HCT116 (cell line): ENCODE measurements around the gene BLTP3B. TPM values are rescaled to one million over a fixed set of nuclear protein-coding genes. Genes with fewer than 3 reads are reported as not detected.

ENCODE experiments used
- ATAC-seq: fragments of 200-7000 bp; cut with Tn5 transposase; 2 replicates; pipeline ENCODE4 v1.9.1; 2020; ENCODE audit warnings: mild to moderate bottlenecking, moderate library complexity
- BruUV-seq: library from RNA; stranded (reverse); fragments of 400-500 nt; replicated peaks from 2 replicates; lab custom pipeline; 2021; lab: Mats Ljungman, UMichigan
- CTCF ChIA-PET: fragments of 300-600 bp; sonication (Branson Sonifier 250); formaldehyde crosslinking; loops from one replicate; lab custom pipeline; 2021; ENCODE audit warnings: antibody characterized with exemption; lab: Charles Lee
- POLR2A ChIA-PET: fragments of 300-600, 350-600 bp; sonication (Branson Sonifier 250); formaldehyde crosslinking; loops from one replicate; lab custom pipeline; 2021; ENCODE audit warnings: antibody characterized with exemption; lab: Charles Lee
- RAD21 ChIA-PET, 2 experiments: fragments of 300-600 bp; sonication (Branson Sonifier 250); formaldehyde crosslinking; loops; one replicate each; lab custom pipeline; 2023; ENCODE audit warnings: low total read pairs in 2 of 2; ENCODE audit not compliant: uncharacterized antibody in 2 of 2, unreplicated experiment in 2 of 2, low non-redundant PET in 1 of 2; lab: Charles Lee
- DNase-seq: peaks from one replicate; pipeline ENCODE4 v3.0.0-alpha.2; 2010; ENCODE audit warnings: low read depth, low spot score
- H2AFZ ChIP-seq: fragments of 200-600 bp; shearing (Covaris generic), sonication (generic); 2 replicates; pipeline ENCODE4 v1.6.1; 2017; ENCODE audit warnings: low read depth, mixed run types, mixed read lengths, antibody characterized with exemption, low read length; ENCODE audit not compliant: poor library complexity, severe bottlenecking
- H3K27ac ChIP-seq: 2 replicates; pipeline ENCODE4 v1.5.1; 2012; ENCODE audit warnings: low read depth, low read length
- H3K27me3 ChIP-seq: fragments of 200-600 bp; sonication (generic); 2 replicates; pipeline ENCODE4 v1.6.1; 2016; ENCODE audit warnings: mixed run types, low read length, mixed read lengths; ENCODE audit not compliant: insufficient read depth
- H3K36me3 ChIP-seq, 2 experiments: fragments of 200-500 bp in 1 of 2; fragments of 200-600 bp in 1 of 2; sonication (Bioruptor generic) in 1 of 2; sonication (generic) in 1 of 2; 2 replicates each; pipeline versions ENCODE4 v1.5.1 to v1.6.1; 2014 to 2016; ENCODE audit warnings: low read length in 2 of 2, inconsistent platforms in 1 of 2, mixed read lengths in 1 of 2, mixed run types in 1 of 2; ENCODE audit not compliant: insufficient read depth in 2 of 2, control insufficient read depth in 1 of 2
- H3K4me1 ChIP-seq, 2 experiments: fragments of 200-600 bp in 1 of 2; sonication (generic) in 1 of 2; 2 replicates each; pipeline versions ENCODE4 v1.5.1 to v1.6.1; 2012 to 2017; ENCODE audit warnings: low read length in 2 of 2, inconsistent platforms in 1 of 2, mild to moderate bottlenecking in 1 of 2, mixed read lengths in 1 of 2, mixed run types in 1 of 2, moderate library complexity in 1 of 2; ENCODE audit not compliant: insufficient read depth in 2 of 2, control insufficient read depth in 1 of 2
- H3K4me2 ChIP-seq: fragments of 200-600 bp; sonication (generic); 2 replicates; pipeline ENCODE4 v1.6.1; 2017; ENCODE audit warnings: mixed run types, low read length, mixed read lengths
- H3K4me3 ChIP-seq, 2 experiments: fragments of 200-600 bp in 1 of 2; sonication (generic) in 1 of 2; replicated peaks in 1 of 2; 2 replicates each; pipeline ENCODE4 v1.5.1; 2011 to 2016; ENCODE audit warnings: low read length in 2 of 2, control low read depth in 1 of 2, low read depth in 1 of 2, mild to moderate bottlenecking in 1 of 2, mixed read lengths in 1 of 2, mixed run types in 1 of 2
- H3K79me2 ChIP-seq: fragments of 200-600 bp; sonication (generic); 2 replicates; pipeline ENCODE4 v1.6.1; 2017; ENCODE audit warnings: mild to moderate bottlenecking, mixed run types, low read length, moderate library complexity, mixed read lengths; ENCODE audit not compliant: insufficient read depth
- H3K9ac ChIP-seq: fragments of 200-600 bp; sonication (generic); 2 replicates; pipeline ENCODE4 v1.6.1; 2016; ENCODE audit warnings: low read length, mixed read lengths
- H3K9me2 ChIP-seq: fragments of 200-600 bp; sonication (generic), shearing (Covaris generic); 2 replicates; pipeline ENCODE4 v1.6.1; 2017; ENCODE audit warnings: mixed run types, mild to moderate bottlenecking, moderate library complexity; ENCODE audit not compliant: insufficient read depth
- H3K9me3 ChIP-seq, 2 experiments: fragments of 200-500 bp in 1 of 2; fragments of 200-600 bp in 1 of 2; sonication (Bioruptor generic) in 1 of 2; sonication (generic) in 1 of 2; 2 replicates each; pipeline ENCODE4 v1.6.1; 2014 to 2017; ENCODE audit warnings: low read length in 2 of 2, mixed read lengths in 2 of 2, inconsistent platforms in 1 of 2, low read depth in 1 of 2, mild to moderate bottlenecking in 1 of 2, mixed run types in 1 of 2, moderate library complexity in 1 of 2; ENCODE audit not compliant: control insufficient read depth in 1 of 2, insufficient read depth in 1 of 2
- H4K20me1 ChIP-seq: fragments of 200-600 bp; sonication (generic), shearing (Covaris generic); 2 replicates; pipeline ENCODE4 v1.6.1; 2017; ENCODE audit warnings: mixed run types, mild to moderate bottlenecking, moderate library complexity; ENCODE audit not compliant: insufficient read depth
- CBX3 ChIP-seq: IDR thresholded peaks from 2 replicates; pipeline ENCODE4 v1.6.1; 2012; ENCODE audit warnings: low read depth
- CEBPB ChIP-seq: IDR thresholded peaks from 2 replicates; pipeline ENCODE4 v1.6.1; 2012; ENCODE audit warnings: low read depth
- CTCF ChIP-seq, 3 experiments: fragments of 200-600 bp in 1 of 3; sonication (generic) in 1 of 3; IDR thresholded peaks in 2 of 3; conservative IDR thresholded peaks in 1 of 3; 2 replicates each; pipeline ENCODE4 v1.5.1; 2012 to 2017; ENCODE audit warnings: low read depth in 2 of 3, low read length in 2 of 3, antibody characterized with exemption in 1 of 3, borderline replicate concordance in 1 of 3, control low read depth in 1 of 3, mild to moderate bottlenecking in 1 of 3, mixed read lengths in 1 of 3, mixed run types in 1 of 3, moderate library complexity in 1 of 3; ENCODE audit not compliant: insufficient read depth in 1 of 3
- EGR1 ChIP-seq: IDR thresholded peaks from 2 replicates; pipeline ENCODE4 v1.6.1; 2012; ENCODE audit warnings: low read depth
- ELF1 ChIP-seq: IDR thresholded peaks from 2 replicates; pipeline ENCODE4 v1.6.1; 2012; ENCODE audit warnings: low read depth, borderline replicate concordance
- EZH2 ChIP-seq: fragments of 200-600 bp; sonication (generic); IDR thresholded peaks from 2 replicates; pipeline ENCODE4 v1.6.1; 2017; ENCODE audit warnings: antibody characterized with exemption, mixed run types
- EZH2phosphoT487 ChIP-seq: fragments of 200-600 bp; IDR thresholded peaks from 2 replicates; pipeline ENCODE4 v1.6.1; 2018; ENCODE audit warnings: antibody characterized with exemption, borderline replicate concordance
- POLR2A ChIP-seq: IDR thresholded peaks from 2 replicates; pipeline ENCODE4 v1.7.0; 2011; ENCODE audit warnings: borderline replicate concordance; ENCODE audit not compliant: insufficient read depth, insufficient read length; ENCODE audit errors: extremely low read depth
- POLR2AphosphoS5 ChIP-seq: IDR thresholded peaks from 2 replicates; pipeline ENCODE4 v1.6.1; 2011; ENCODE audit warnings: mild to moderate bottlenecking, low read depth, low read length, moderate library complexity
- RAD21 ChIP-seq: IDR thresholded peaks from 2 replicates; pipeline ENCODE4 v1.6.1; 2012; ENCODE audit warnings: low read depth, mild to moderate bottlenecking
- SRF ChIP-seq: IDR thresholded peaks from 2 replicates; pipeline ENCODE4 v1.6.1; 2012; ENCODE audit warnings: low read depth
- YY1 ChIP-seq: IDR thresholded peaks from 2 replicates; pipeline ENCODE4 v1.6.1; 2011; ENCODE audit warnings: low read length, low read depth, moderate library complexity, mild to moderate bottlenecking; ENCODE audit not compliant: insufficient replicate concordance; ENCODE audit errors: extremely low read depth
- ZNF274 ChIP-seq: fragments of 200-500 bp; sonication (Bioruptor generic); IDR thresholded peaks from 2 replicates; pipeline ENCODE4 v1.6.1; 2014; ENCODE audit warnings: mild to moderate bottlenecking, low read depth, low read length, inconsistent platforms
- intact Hi-C: fragments of 100-400 bp; cut with micrococcal nuclease; formaldehyde crosslinking; loops from 2 replicates; pipeline ENCODE4 v1.10.0; 2022
- total RNA-seq: library from RNA; stranded (reverse); gene quantifications from one replicate; pipeline ENCODE4 v1.2.1, GENCODE V29; 2021; ENCODE audit not compliant: unreplicated experiment
- TF ChIP-seq, protein P1 (sequence below): IDR thresholded peaks from 2 replicates; pipeline ENCODE4 v1.6.1; 2012; ENCODE audit warnings: low read depth

The BLTP3B gene
- total RNA-seq, 1 experiment from 2014 or later, result 24.5 TPM

DNA sequence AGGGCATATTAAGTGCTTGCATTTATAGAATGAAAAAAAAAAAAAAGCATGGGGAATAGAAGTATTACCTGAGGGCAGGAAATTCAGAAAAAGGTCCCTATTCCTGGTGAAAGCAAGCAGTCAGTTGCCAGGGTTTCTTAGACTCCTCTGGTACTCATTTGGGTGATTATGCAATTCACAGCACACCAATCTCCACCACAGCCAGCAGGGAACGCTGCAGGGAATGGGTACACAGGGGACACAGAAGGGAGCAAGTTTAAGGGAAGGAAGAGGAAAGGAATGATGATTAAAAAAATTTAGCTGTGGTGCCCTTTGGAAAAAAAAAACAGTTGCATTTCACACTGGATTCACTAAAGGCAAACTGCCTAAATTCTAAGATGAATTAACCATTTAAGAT, 14.2 kb downstream of the BLTP3B start:
- Histone ChIP-seq H3K9ac (no peak overlapping the region), H3K27ac (no peak overlapping the region), H3K9me2 (no peaks in the 10 kb centered on the region), H3K4me1 (0 out of 4 replicates have a peak, but pooled peaks cover 0 to 3% of the 10 kb centered on the region in 2 experiments), H2AFZ (no peak overlapping the region), H3K79me2 (peaks cover 69% of the 10 kb centered on the region), H3K4me2 (no peak overlapping the region), H3K27me3 (no peaks in the 10 kb centered on the region), H4K20me1 (no peaks in the 10 kb centered on the region; the same call in 1 of the 2 replicates), H3K36me3 (no peaks in the 10 kb centered on the region), H3K9me3 (no peaks in the 10 kb centered on the region), H3K4me3 (no peak overlapping the region)
- ChIA-PET RAD21 (no interaction called here), CTCF (interaction anchor here (0.7 to 1.8 kb wide), 3 partner anchors 9 to 26 kb away, joined by 3 to 6 read pairs (median 3); no protein-coding TSS in a partner anchor), POLR2A (no interaction called here)
- no TSS peak for BruUV-seq
- intact Hi-C loops, result no loop called here
- ATAC-seq (peak; percentile 79), DNase-seq (no peak)
- no peak for TF ChIP-seq EZH2phosphoT487
- TF ChIP-seq RAD21, result peak; percentile 28; the same call in 1 of the 2 replicates
- TF ChIP-seq CTCF (IDR thresholded peaks at IDR 0.05 in 2 of 3, conservative IDR thresholded peaks at IDR 0.05 in 1 of 3; ENCODE audit: borderline replicate concordance in 1 of 3, insufficient read depth in 1 of 3, low read depth in 2 of 3, low read length in 2 of 3), result peak; percentile 15 to 54 (median 49); a peak in 5 of 6 replicates
- peak; percentile 88 for TF ChIP-seq CEBPB

DNA sequence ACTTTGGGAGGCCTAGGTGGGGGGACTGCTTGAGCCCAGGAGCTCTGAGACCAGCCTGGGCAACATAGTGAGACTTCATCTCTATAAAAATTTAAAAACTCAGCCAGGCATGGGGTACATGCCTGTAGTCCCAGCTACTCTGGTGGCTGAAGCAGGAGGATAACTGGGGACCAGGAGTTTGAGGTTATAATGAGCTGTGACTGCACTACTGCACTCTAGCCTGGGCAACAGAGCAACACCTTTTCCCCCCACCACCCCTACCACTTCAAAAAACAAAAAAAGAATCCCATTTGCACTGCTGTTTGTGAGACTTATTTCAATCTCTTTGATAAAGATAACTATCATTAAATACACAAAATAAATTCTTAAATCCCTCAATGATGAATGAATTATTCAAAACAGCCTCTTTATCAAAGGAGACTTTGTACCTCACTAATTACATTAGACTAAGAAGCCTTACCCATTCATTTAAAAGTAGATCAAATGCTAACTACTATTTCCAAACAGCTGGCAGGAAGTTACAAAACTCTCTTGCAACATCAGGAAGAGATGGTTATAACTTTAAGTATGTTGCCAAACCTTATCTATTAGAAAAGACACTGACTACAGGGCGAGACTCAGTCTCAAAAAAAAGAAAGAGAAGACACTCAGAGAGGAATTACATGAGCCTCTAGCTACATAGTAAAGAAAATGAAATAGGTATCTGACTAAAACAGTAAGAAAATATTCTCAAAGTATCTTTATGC, 14.7 kb downstream of the BLTP3B start:
- intact Hi-C loops, result no loop called here
- Histone ChIP-seq H3K9me2 (no peaks in the 10 kb centered on the region), H3K4me3 (no peak overlapping the region), H4K20me1 (no peaks in the 10 kb centered on the region; the same call in 1 of the 2 replicates), H3K36me3 (no peaks in the 10 kb centered on the region), H3K4me1 (0 out of 4 replicates have a peak, but pooled peaks cover 0 to 3% of the 10 kb centered on the region in 2 experiments), H3K27ac (no peak overlapping the region), H3K9me3 (no peaks in the 10 kb centered on the region), H2AFZ (no peak overlapping the region), H3K9ac (no peak overlapping the region), H3K79me2 (peaks cover 70% of the 10 kb centered on the region), H3K4me2 (no peak overlapping the region), H3K27me3 (no peaks in the 10 kb centered on the region)
- no peak for ATAC-seq
- ChIA-PET POLR2A (no interaction called here), RAD21 (no interaction called here), CTCF (no interaction called here)
- BruUV-seq, result no TSS peak
- no peak for DNase-seq
- no peak for TF ChIP-seq YY1
- TF ChIP-seq CBX3, result no peak
- no peak for TF ChIP-seq ZNF274
- TF ChIP-seq SRF, result no peak
- TF ChIP-seq ELF1, result no peak
- TF ChIP-seq, protein P1, sequence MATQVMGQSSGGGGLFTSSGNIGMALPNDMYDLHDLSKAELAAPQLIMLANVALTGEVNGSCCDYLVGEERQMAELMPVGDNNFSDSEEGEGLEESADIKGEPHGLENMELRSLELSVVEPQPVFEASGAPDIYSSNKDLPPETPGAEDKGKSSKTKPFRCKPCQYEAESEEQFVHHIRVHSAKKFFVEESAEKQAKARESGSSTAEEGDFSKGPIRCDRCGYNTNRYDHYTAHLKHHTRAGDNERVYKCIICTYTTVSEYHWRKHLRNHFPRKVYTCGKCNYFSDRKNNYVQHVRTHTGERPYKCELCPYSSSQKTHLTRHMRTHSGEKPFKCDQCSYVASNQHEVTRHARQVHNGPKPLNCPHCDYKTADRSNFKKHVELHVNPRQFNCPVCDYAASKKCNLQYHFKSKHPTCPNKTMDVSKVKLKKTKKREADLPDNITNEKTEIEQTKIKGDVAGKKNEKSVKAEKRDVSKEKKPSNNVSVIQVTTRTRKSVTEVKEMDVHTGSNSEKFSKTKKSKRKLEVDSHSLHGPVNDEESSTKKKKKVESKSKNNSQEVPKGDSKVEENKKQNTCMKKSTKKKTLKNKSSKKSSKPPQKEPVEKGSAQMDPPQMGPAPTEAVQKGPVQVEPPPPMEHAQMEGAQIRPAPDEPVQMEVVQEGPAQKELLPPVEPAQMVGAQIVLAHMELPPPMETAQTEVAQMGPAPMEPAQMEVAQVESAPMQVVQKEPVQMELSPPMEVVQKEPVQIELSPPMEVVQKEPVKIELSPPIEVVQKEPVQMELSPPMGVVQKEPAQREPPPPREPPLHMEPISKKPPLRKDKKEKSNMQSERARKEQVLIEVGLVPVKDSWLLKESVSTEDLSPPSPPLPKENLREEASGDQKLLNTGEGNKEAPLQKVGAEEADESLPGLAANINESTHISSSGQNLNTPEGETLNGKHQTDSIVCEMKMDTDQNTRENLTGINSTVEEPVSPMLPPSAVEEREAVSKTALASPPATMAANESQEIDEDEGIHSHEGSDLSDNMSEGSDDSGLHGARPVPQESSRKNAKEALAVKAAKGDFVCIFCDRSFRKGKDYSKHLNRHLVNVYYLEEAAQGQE, result no peak
- no peak for TF ChIP-seq CEBPB
- TF ChIP-seq POLR2A, result no peak
- no peak for TF ChIP-seq EZH2phosphoT487
- no peak for TF ChIP-seq POLR2AphosphoS5
- no peak for TF ChIP-seq EZH2
- no peak for TF ChIP-seq EGR1
